ENCODE data around the gene MVP. TPM values are rescaled to one million over a fixed set of nuclear protein-coding genes. Genes with fewer than 3 reads are reported as not detected.

MVP gene
- total RNA-seq, 2 experiments from 2014 or later: 6.3 to 6.8 TPM

DNA sequence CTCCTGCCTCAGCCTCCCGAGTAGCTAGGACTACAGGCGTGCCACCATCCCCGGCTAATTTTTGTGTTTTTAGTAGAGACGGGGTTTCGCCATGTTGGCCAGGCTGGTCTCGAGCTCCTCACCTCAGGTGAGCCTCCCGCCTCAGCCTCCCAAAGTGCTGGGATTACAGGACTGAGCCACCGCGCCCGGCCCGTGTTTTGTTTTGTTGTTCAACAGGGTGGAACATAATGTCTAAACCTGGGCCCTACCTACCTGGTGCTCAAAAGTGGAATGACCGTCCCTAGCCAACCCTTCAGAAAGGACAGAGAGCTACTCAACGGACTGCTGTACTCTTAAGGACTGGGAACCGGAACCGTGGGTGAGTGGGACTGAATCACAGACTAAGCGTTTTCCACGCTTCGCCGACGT is 30.5 kb upstream of the MVP start:
- peak; percentile 47 for DNase-seq (ENCODE audit: low spot score)
- TF ChIP-seq EZH2phosphoT487 (IDR thresholded peaks at IDR 0.05; ENCODE audit: borderline replicate concordance, low read depth, low read length): no peak
- peaks cover 32% of the 10 kb centered on the region for H3K4me1 ChIP-seq (ENCODE audit: insufficient read depth, low read length, poor library complexity, severe bottlenecking)
- no peaks in the 10 kb centered on the region for H3K9me3 ChIP-seq (ENCODE audit: low read length)
- no TSS peak for BruUV-seq (replicated peaks)
- peak overlapping the region; percentile 92 for H2AFZ ChIP-seq (ENCODE audit: low read length)
- peaks cover 39% of the 10 kb centered on the region for H3K36me3 ChIP-seq (ENCODE audit: insufficient read depth, low read length)
- intact Hi-C loops (cut with micrococcal nuclease; ENCODE audit: unreplicated experiment): loop anchor here (1.0 kb wide), 3 partner anchors 16 to 89 kb away; partner anchors contain the start of gene PAGR1
- CTCF ChIA-PET (ENCODE audit: unreplicated experiment): interaction anchor here (0.5 to 1.3 kb wide), 4 partner anchors 26 to 242 kb away, joined by 3 to 5 read pairs (median 4); partner anchors contain the start of genes PAGR1 and TLCD3B
- peak overlapping the region; percentile 72 for H3K27ac ChIP-seq (ENCODE audit: low read depth, low read length, poor library complexity, severe bottlenecking)
- H3K4me3 ChIP-seq (ENCODE audit: low read depth, low read length, poor library complexity, severe bottlenecking): peak overlapping the region; percentile 79
- H3K9me2 ChIP-seq (ENCODE audit: insufficient read depth, low read length): no peaks in the 10 kb centered on the region
- peaks cover 43% of the 10 kb centered on the region for H3K79me2 ChIP-seq (ENCODE audit: insufficient read depth, low read depth, low read length)
- peaks cover 10% of the 10 kb centered on the region for H4K20me1 ChIP-seq (ENCODE audit: insufficient read depth, low read length)
- POLR2A ChIA-PET: interaction anchor here (0.7 to 3.3 kb wide), 9 partner anchors 14 to 206 kb away, joined by 3 to 19 read pairs (median 4); partner anchors contain the start of genes HIRIP3, INO80E and MVP
- H3K4me2 ChIP-seq (ENCODE audit: low read length): peak overlapping the region; percentile 90

DNA sequence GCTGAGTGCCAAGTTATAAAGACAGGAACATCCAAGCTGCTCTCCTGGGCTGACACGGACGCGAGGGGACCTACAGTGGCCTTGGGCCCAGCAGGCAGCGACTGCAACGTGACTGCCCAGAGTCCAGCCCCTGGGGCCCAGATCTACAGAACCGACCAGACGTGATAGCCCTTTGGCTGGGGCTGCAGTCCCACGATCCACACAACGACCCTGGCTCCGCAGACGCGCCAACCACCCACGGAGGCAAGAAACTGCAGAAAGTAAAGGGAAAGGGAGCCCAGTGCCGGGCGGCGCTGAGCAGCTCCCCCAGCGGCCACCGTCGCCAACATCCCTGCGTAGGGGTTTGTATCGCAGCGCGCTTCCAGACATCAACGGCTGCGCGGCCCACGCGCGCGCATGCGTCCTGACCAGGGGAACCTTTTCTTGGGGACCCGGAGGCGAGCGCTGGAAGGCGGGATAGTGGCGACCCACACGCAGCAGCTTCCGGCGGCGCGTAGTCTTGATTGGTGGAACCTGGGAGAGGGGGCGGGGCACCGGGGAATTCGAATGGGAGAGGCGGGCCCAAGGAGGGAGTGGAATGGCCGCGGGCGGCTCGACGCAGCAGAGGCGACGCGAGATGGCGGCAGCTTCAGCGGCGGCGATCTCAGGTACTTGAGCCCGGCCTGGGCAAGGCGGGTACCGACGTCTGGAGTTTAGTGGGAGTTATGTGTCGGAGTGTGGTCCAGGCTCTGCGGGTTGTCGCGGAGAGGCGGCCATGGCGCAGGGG is 29.9 kb upstream of the MVP start, which contains the start of gene KIF22:
Gene KIF22, plus strand, starts transcription at position 569 of the 766 bp plus-strand sequence. Its CDS starts 9 bp downstream, at position 578.
- ChIA-PET CTCF (ENCODE audit: unreplicated experiment) (interaction anchor here (0.5 to 1.3 kb wide), 4 partner anchors 26 to 241 kb away, joined by 3 to 5 read pairs (median 4); partner anchors contain the start of genes PAGR1 and TLCD3B), POLR2A (interaction anchor here (0.6 to 3.3 kb wide), 11 partner anchors 14 to 205 kb away, joined by 3 to 19 read pairs (median 4); partner anchors contain the start of genes HIRIP3, INO80E and MVP)
- peak within 1 kb of the TSS; percentile 72 for H3K27ac ChIP-seq (ENCODE audit: low read depth, low read length, poor library complexity, severe bottlenecking)
- BruUV-seq (replicated peaks): TSS peak; percentile 94
- peaks cover 48% of the 10 kb centered on the region for H3K79me2 ChIP-seq (ENCODE audit: insufficient read depth, low read depth, low read length)
- H2AFZ ChIP-seq (ENCODE audit: low read length): peak within 1 kb of the TSS; percentile 92
- peak within 1 kb of the TSS; percentile 90 for H3K4me2 ChIP-seq (ENCODE audit: low read length)
- H3K9me2 ChIP-seq (ENCODE audit: insufficient read depth, low read length): no peaks in the 10 kb centered on the region
- TF ChIP-seq, protein P1, sequence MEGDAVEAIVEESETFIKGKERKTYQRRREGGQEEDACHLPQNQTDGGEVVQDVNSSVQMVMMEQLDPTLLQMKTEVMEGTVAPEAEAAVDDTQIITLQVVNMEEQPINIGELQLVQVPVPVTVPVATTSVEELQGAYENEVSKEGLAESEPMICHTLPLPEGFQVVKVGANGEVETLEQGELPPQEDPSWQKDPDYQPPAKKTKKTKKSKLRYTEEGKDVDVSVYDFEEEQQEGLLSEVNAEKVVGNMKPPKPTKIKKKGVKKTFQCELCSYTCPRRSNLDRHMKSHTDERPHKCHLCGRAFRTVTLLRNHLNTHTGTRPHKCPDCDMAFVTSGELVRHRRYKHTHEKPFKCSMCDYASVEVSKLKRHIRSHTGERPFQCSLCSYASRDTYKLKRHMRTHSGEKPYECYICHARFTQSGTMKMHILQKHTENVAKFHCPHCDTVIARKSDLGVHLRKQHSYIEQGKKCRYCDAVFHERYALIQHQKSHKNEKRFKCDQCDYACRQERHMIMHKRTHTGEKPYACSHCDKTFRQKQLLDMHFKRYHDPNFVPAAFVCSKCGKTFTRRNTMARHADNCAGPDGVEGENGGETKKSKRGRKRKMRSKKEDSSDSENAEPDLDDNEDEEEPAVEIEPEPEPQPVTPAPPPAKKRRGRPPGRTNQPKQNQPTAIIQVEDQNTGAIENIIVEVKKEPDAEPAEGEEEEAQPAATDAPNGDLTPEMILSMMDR (conservative IDR thresholded peaks at IDR 0.05; ENCODE audit: low read length): peak; percentile 82
- TF ChIP-seq EZH2phosphoT487 (IDR thresholded peaks at IDR 0.05; ENCODE audit: borderline replicate concordance, low read depth, low read length): no peak
- peak within 1 kb of the TSS; percentile 79 for H3K4me3 ChIP-seq (ENCODE audit: low read depth, low read length, poor library complexity, severe bottlenecking)
- peak; percentile 99 for DNase-seq (ENCODE audit: low spot score)
- peaks cover 10% of the 10 kb centered on the region for H4K20me1 ChIP-seq (ENCODE audit: insufficient read depth, low read length)
- intact Hi-C loops (cut with micrococcal nuclease; ENCODE audit: unreplicated experiment): loop anchor here (1.0 kb wide), 3 partner anchors 15 to 90 kb away; partner anchors contain the start of gene PAGR1
- no peaks in the 10 kb centered on the region for H3K9me3 ChIP-seq (ENCODE audit: low read length)
- H3K4me1 ChIP-seq (ENCODE audit: insufficient read depth, low read length, poor library complexity, severe bottlenecking): peaks cover 32% of the 10 kb centered on the region
- H3K36me3 ChIP-seq (ENCODE audit: insufficient read depth, low read length): peaks cover 45% of the 10 kb centered on the region

Data from OCI-LY7 (cell line).